GM19193 (cell line): ENCODE data around the gene BDP1.

Experiments used
- POLR2A ChIP-seq: IDR thresholded peaks from 4 replicates; pipeline ENCODE4 v1.6.1; 2011; ENCODE audit not compliant: insufficient read depth, insufficient read length; ENCODE audit errors: extremely low read depth

BDP1 gene

GRCh38 chr5:71503536-71503935 is 48.1 kb downstream of the BDP1 start:
- no peak for TF ChIP-seq POLR2A

GRCh38 chr5:71522151-71522550 is 66.7 kb downstream of the BDP1 start:
- TF ChIP-seq POLR2A = no peak

GRCh38 chr5:71528206-71528605 is 72.8 kb downstream of the BDP1 start:
- TF ChIP-seq POLR2A = no peak

GRCh38 chr5:71529682-71530081 is 74.2 kb downstream of the BDP1 start:
- no peak for TF ChIP-seq POLR2A

- no peak for TF ChIP-seq POLR2A
Measured at GRCh38 chr5:71533142-71533541, 77.7 kb downstream of the BDP1 start.

- TF ChIP-seq POLR2A = no peak
Measured at GRCh38 chr5:71533615-71534014, 78.2 kb downstream of the BDP1 start.

- TF ChIP-seq POLR2A = no peak
Measured at GRCh38 chr5:71537687-71538086, 82.2 kb downstream of the BDP1 start.

- TF ChIP-seq POLR2A = no peak
Measured at GRCh38 chr5:71563161-71563560, 107.7 kb downstream of the BDP1 start.

GRCh38 chr5:71564895-71565294 is 109.4 kb downstream of the BDP1 start:
- TF ChIP-seq POLR2A = no peak

GRCh38 chr5:71569748-71570509 is 114.5 kb downstream of the BDP1 start:
- no peak for TF ChIP-seq POLR2A

GRCh38 chr5:71573591-71573990 is 118.1 kb downstream of the BDP1 start:
- no peak for TF ChIP-seq POLR2A

GRCh38 chr5:71576241-71576640 is 120.8 kb downstream of the BDP1 start:
- TF ChIP-seq POLR2A = no peak

GRCh38 chr5:71582945-71583584 is 127.6 kb downstream of the BDP1 start:
- no peak for TF ChIP-seq POLR2A

GRCh38 chr5:71586052-71586940 is 130.8 kb downstream of the BDP1 start:
- no peak for TF ChIP-seq POLR2A
